Neural cell (in vitro differentiated cells): Measurements from ENCODE around the gene DNM3. TPM values are rescaled to one million over a fixed set of nuclear protein-coding genes. Genes with fewer than 3 reads are reported as not detected.

ENCODE experiments used
- H2AFZ ChIP-seq: fragments of 200-600, 300-800 bp; sonication (generic), shearing (Covaris generic); 2 replicates; pipeline ENCODE4 v1.6.0; 2014; ENCODE audit warnings: low read depth, mild to moderate bottlenecking, antibody characterized with exemption, low read length, moderate library complexity
- H3F3A ChIP-seq: fragments of 200-600 bp; shearing (Covaris generic); 2 replicates; pipeline ENCODE4 v1.6.1; 2016; ENCODE audit warnings: mild to moderate bottlenecking, moderate library complexity, mixed read lengths, antibody characterized with exemption, low read length; ENCODE audit not compliant: insufficient read depth, poor library complexity, severe bottlenecking
- H3K27ac ChIP-seq: fragments of 200-600, 300-800 bp; sonication (generic), shearing (Covaris generic); 2 replicates; pipeline ENCODE4 v1.5.1; 2014; ENCODE audit warnings: mild to moderate bottlenecking, low read length, moderate library complexity
- H3K27me3 ChIP-seq: fragments of 300-800, 200-600 bp; sonication (generic), shearing (Covaris generic); 2 replicates; pipeline ENCODE4 v1.6.0; 2014; ENCODE audit warnings: mild to moderate bottlenecking, low read depth, low read length, moderate library complexity; ENCODE audit not compliant: insufficient read depth
- H3K36me3 ChIP-seq: fragments of 300-800, 200-600 bp; sonication (generic), shearing (Covaris generic); 2 replicates; pipeline ENCODE4 v1.5.1; 2014; ENCODE audit warnings: mild to moderate bottlenecking, antibody characterized with exemption, low read length, moderate library complexity; ENCODE audit not compliant: insufficient read depth
- H3K4me2 ChIP-seq: fragments of 300-800, 200-600 bp; sonication (generic), shearing (Covaris generic); 2 replicates; pipeline ENCODE4 v1.6.0; 2014; ENCODE audit warnings: mild to moderate bottlenecking, low read length
- H3K4me3 ChIP-seq: fragments of 300-800, 200-600 bp; sonication (generic), shearing (Covaris generic); 2 replicates; pipeline ENCODE4 v1.5.1; 2014; ENCODE audit warnings: mild to moderate bottlenecking, low read length, moderate library complexity
- H3K79me2 ChIP-seq: fragments of 200-600 bp; shearing (Covaris generic); replicated peaks from 2 replicates; pipeline ENCODE4 v1.6.0; 2014; ENCODE audit warnings: mild to moderate bottlenecking, low read length, moderate library complexity; ENCODE audit not compliant: insufficient read depth
- H3K9ac ChIP-seq: fragments of 300-800, 200-600 bp; sonication (generic), shearing (Covaris generic); 2 replicates; pipeline ENCODE4 v1.6.1; 2016; ENCODE audit warnings: mild to moderate bottlenecking, low read length, mixed read lengths
- H3K9me2 ChIP-seq: fragments of 200-600 bp; shearing (Covaris generic); 2 replicates; pipeline ENCODE4 v1.6.1; 2016; ENCODE audit warnings: mild to moderate bottlenecking, low read length, mixed read lengths; ENCODE audit not compliant: insufficient read depth
- H3K9me3 ChIP-seq: fragments of 200-600, 300-800 bp; sonication (generic), shearing (Covaris generic); 2 replicates; pipeline ENCODE4 v1.6.1; 2016; ENCODE audit warnings: mild to moderate bottlenecking, mixed run types, low read length, moderate library complexity, mixed read lengths
- H4K20me1 ChIP-seq: fragments of 200-600 bp; shearing (Covaris generic); 2 replicates; pipeline ENCODE4 v1.6.1; 2016; ENCODE audit warnings: mild to moderate bottlenecking, mixed run types; ENCODE audit not compliant: insufficient read depth
- EP300 ChIP-seq: fragments of 450-650 bp; conservative IDR thresholded peaks from 2 replicates; pipeline ENCODE4 v1.6.1; 2014; ENCODE audit warnings: antibody characterized with exemption, mild to moderate bottlenecking, moderate library complexity; ENCODE audit not compliant: poor library complexity, severe bottlenecking
- EZH2 ChIP-seq: fragments of 200-600, 300-800 bp; shearing (Covaris generic), sonication (generic); IDR thresholded peaks from 2 replicates; pipeline ENCODE4 v1.6.1; 2014; ENCODE audit warnings: antibody characterized with exemption, low read length, borderline replicate concordance, mild to moderate bottlenecking; ENCODE audit not compliant: insufficient read depth, poor library complexity, severe bottlenecking
- MXI1 ChIP-seq: fragments of 450-650 bp; conservative IDR thresholded peaks from 2 replicates; pipeline ENCODE4 v1.6.1; 2014; ENCODE audit warnings: antibody characterized with exemption, mild to moderate bottlenecking; ENCODE audit not compliant: poor library complexity, severe bottlenecking
- POLR2AphosphoS5 ChIP-seq: IDR thresholded peaks from 2 replicates; pipeline ENCODE4 v1.6.1; 2012
- RAD21 ChIP-seq: fragments of 450-650 bp; conservative IDR thresholded peaks from 2 replicates; pipeline ENCODE4 v1.6.1; 2014; ENCODE audit warnings: antibody characterized with exemption, mild to moderate bottlenecking, moderate library complexity
- SMC3 ChIP-seq: fragments of 450-650 bp; conservative IDR thresholded peaks from 2 replicates; pipeline ENCODE4 v1.6.1; 2014; ENCODE audit warnings: antibody characterized with exemption, mild to moderate bottlenecking, moderate library complexity; ENCODE audit not compliant: poor library complexity
- TAF1 ChIP-seq: IDR thresholded peaks from 2 replicates; pipeline ENCODE4 v1.6.1; 2012; ENCODE audit warnings: low read depth
- polyA plus RNA-seq: library from polyadenylated mRNA; depleted of rRNA; stranded (reverse); fragments of >200 nt; gene quantifications from 2 replicates; pipeline ENCODE4 v1.2.3, GENCODE V29; 2014
- TF ChIP-seq, protein P1 (sequence below): IDR thresholded peaks from 2 replicates; pipeline ENCODE4 v1.6.1; 2012; ENCODE audit warnings: borderline replicate concordance
- TF ChIP-seq, protein P2 (sequence below): fragments of 450-650 bp; IDR thresholded peaks from 2 replicates; pipeline ENCODE4 v1.5.1; 2014; ENCODE audit warnings: antibody characterized with exemption, mild to moderate bottlenecking, moderate library complexity; ENCODE audit not compliant: poor library complexity, severe bottlenecking

Gene DNM3
- polyA plus RNA-seq, 1 donor from 2014 or later, result 37.1 TPM

DNA sequence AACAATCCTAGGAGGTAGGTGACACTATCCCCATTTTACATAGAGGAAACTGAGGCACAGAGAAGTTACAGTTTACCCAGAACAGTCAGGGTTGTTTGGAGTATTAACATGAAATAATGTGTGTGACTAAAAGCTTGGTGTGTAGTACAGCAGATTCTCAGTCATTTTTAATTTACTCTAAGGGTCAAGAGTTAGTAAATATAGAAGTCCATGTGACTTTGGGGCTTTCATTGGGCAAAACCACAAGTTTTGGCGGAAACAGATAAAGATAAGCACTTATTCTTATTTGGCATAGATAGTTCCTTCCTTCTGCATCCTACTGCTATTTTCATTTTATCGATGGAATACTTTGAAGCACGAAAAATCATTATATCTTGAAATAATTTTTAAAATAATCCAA, 128.5 kb downstream of the DNM3 start:
- no peak overlapping the region for H3K4me2 ChIP-seq
- H3K9me3 ChIP-seq, result no peaks in the 10 kb centered on the region
- no peak overlapping the region for H2AFZ ChIP-seq
- no peaks in the 10 kb centered on the region for H3F3A ChIP-seq
- H3K79me2 ChIP-seq, result no peaks in the 10 kb centered on the region
- H4K20me1 ChIP-seq, result no peaks in the 10 kb centered on the region
- TF ChIP-seq MXI1, result no peak
- TF ChIP-seq, protein P1, sequence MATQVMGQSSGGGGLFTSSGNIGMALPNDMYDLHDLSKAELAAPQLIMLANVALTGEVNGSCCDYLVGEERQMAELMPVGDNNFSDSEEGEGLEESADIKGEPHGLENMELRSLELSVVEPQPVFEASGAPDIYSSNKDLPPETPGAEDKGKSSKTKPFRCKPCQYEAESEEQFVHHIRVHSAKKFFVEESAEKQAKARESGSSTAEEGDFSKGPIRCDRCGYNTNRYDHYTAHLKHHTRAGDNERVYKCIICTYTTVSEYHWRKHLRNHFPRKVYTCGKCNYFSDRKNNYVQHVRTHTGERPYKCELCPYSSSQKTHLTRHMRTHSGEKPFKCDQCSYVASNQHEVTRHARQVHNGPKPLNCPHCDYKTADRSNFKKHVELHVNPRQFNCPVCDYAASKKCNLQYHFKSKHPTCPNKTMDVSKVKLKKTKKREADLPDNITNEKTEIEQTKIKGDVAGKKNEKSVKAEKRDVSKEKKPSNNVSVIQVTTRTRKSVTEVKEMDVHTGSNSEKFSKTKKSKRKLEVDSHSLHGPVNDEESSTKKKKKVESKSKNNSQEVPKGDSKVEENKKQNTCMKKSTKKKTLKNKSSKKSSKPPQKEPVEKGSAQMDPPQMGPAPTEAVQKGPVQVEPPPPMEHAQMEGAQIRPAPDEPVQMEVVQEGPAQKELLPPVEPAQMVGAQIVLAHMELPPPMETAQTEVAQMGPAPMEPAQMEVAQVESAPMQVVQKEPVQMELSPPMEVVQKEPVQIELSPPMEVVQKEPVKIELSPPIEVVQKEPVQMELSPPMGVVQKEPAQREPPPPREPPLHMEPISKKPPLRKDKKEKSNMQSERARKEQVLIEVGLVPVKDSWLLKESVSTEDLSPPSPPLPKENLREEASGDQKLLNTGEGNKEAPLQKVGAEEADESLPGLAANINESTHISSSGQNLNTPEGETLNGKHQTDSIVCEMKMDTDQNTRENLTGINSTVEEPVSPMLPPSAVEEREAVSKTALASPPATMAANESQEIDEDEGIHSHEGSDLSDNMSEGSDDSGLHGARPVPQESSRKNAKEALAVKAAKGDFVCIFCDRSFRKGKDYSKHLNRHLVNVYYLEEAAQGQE, result no peak
- TF ChIP-seq, protein P2, sequence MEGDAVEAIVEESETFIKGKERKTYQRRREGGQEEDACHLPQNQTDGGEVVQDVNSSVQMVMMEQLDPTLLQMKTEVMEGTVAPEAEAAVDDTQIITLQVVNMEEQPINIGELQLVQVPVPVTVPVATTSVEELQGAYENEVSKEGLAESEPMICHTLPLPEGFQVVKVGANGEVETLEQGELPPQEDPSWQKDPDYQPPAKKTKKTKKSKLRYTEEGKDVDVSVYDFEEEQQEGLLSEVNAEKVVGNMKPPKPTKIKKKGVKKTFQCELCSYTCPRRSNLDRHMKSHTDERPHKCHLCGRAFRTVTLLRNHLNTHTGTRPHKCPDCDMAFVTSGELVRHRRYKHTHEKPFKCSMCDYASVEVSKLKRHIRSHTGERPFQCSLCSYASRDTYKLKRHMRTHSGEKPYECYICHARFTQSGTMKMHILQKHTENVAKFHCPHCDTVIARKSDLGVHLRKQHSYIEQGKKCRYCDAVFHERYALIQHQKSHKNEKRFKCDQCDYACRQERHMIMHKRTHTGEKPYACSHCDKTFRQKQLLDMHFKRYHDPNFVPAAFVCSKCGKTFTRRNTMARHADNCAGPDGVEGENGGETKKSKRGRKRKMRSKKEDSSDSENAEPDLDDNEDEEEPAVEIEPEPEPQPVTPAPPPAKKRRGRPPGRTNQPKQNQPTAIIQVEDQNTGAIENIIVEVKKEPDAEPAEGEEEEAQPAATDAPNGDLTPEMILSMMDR, result no peak
- TF ChIP-seq RAD21, result no peak
- no peak for TF ChIP-seq POLR2AphosphoS5
- TF ChIP-seq EP300, result no peak
- TF ChIP-seq EZH2, result no peak
- TF ChIP-seq SMC3, result no peak
- no peak for TF ChIP-seq TAF1
- no peak overlapping the region for H3K9ac ChIP-seq
- H3K9me2 ChIP-seq, result no peaks in the 10 kb centered on the region
- H3K4me3 ChIP-seq, result no peak overlapping the region
- H3K36me3 ChIP-seq, result no peaks in the 10 kb centered on the region
- no peaks in the 10 kb centered on the region for H3K27me3 ChIP-seq
- no peak overlapping the region for H3K27ac ChIP-seq

DNA sequence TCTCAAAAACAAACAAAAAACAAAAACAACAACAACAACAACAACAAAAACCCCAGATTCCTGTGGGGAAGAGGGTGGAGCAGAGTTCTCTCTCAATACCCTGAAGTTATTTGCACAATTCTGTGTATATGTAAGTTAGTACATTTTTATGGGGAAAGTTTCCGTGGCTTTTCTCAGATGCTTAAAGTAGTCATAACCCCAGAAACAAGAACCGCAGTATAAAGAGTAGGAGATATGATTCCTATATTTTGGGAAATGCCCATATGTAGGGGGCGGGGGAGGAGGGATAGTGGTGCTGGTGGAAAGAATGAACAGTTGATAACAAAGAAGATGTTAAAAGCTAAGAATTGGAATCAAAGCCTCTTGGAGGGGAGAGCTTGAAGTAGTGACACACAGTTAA, 131.5 kb downstream of the DNM3 start:
- Histone ChIP-seq H3F3A (no peaks in the 10 kb centered on the region), H3K4me3 (no peak overlapping the region), H3K79me2 (no peaks in the 10 kb centered on the region), H3K9me2 (no peaks in the 10 kb centered on the region), H3K27ac (no peak overlapping the region), H3K4me2 (no peak overlapping the region), H3K27me3 (no peaks in the 10 kb centered on the region), H3K9ac (no peak overlapping the region), H3K9me3 (no peaks in the 10 kb centered on the region), H2AFZ (no peak overlapping the region), H4K20me1 (no peaks in the 10 kb centered on the region), H3K36me3 (no peaks in the 10 kb centered on the region)
- TF ChIP-seq MXI1, result no peak
- TF ChIP-seq SMC3, result no peak
- no peak for TF ChIP-seq EZH2
- TF ChIP-seq POLR2AphosphoS5, result no peak
- no peak for TF ChIP-seq RAD21
- TF ChIP-seq TAF1, result no peak
